ENCODE measurements around the gene PPP1R14D. TPM values are rescaled to one million over a fixed set of nuclear protein-coding genes. Genes with fewer than 3 reads are reported as not detected.

The PPP1R14D gene
- total and polyA plus RNA-seq, 2 of the 8 experiments (the other 6 are each of a cell fraction or from before 2014, with no cell fraction given), result not detected

GRCh38 chr15:40787344-40787841 is 41.1 kb downstream of the PPP1R14D start (continued):
- TF ChIP-seq JUN (IDR thresholded peaks at IDR 0.05; ENCODE audit: low read depth, low read length), result no peak
- peak; percentile 91; the same call in 1 of the 2 replicates for TF ChIP-seq RBBP5 (IDR thresholded peaks at IDR 0.05; ENCODE audit: borderline replicate concordance, low read depth, low read length)
- no peak for TF ChIP-seq RFX5 (IDR thresholded peaks at IDR 0.05; ENCODE audit: borderline replicate concordance, low read depth, low read length)
- no peak for TF ChIP-seq NRF1 (IDR thresholded peaks at IDR 0.05; ENCODE audit: low read depth, low read length)
- TF ChIP-seq SUZ12 (IDR thresholded peaks at IDR 0.05; ENCODE audit: low read length), result no peak
- no peak for TF ChIP-seq CTBP2 (IDR thresholded peaks at IDR 0.05; ENCODE audit: borderline replicate concordance, insufficient read depth, insufficient read length, low read length)
- 0 out of 4 replicates have a peak, but pooled peaks have one; percentile 14 to 60 for TF ChIP-seq SIN3A (conservative IDR thresholded peaks at IDR 0.05 in 1 of 2, IDR thresholded peaks at IDR 0.05 in 1 of 2; ENCODE audit: low read depth in 1 of 2, low read length in 2 of 2)
- TF ChIP-seq PHF8 (conservative IDR thresholded peaks at IDR 0.05; ENCODE audit: low read depth, low read length), result no peak
- TF ChIP-seq ASH2L (IDR thresholded peaks at IDR 0.05; ENCODE audit: low read length), result peak; percentile 95
- no peak for TF ChIP-seq POLR2A (IDR thresholded peaks at IDR 0.05; ENCODE audit: control extremely low read depth in 1 of 2, low read depth in 2 of 2, low read length in 2 of 2)
- TF ChIP-seq SIRT6 (IDR thresholded peaks at IDR 0.05; ENCODE audit: low read length), result no peak
- no peak for TF ChIP-seq ATF2 (IDR thresholded peaks at IDR 0.05; ENCODE audit: low read length)
- no peak for TF ChIP-seq EZH2 (IDR thresholded peaks at IDR 0.05; ENCODE audit: low read depth, low read length, severe bottlenecking)
- no peak for TF ChIP-seq GTF2F1 (IDR thresholded peaks at IDR 0.05; ENCODE audit: borderline replicate concordance, low read depth, low read length)
- TF ChIP-seq GABPA (IDR thresholded peaks at IDR 0.05; ENCODE audit: borderline replicate concordance, insufficient read depth, low read length), result no peak
